Measurements from ENCODE around the gene EHBP1L1.

DNA sequence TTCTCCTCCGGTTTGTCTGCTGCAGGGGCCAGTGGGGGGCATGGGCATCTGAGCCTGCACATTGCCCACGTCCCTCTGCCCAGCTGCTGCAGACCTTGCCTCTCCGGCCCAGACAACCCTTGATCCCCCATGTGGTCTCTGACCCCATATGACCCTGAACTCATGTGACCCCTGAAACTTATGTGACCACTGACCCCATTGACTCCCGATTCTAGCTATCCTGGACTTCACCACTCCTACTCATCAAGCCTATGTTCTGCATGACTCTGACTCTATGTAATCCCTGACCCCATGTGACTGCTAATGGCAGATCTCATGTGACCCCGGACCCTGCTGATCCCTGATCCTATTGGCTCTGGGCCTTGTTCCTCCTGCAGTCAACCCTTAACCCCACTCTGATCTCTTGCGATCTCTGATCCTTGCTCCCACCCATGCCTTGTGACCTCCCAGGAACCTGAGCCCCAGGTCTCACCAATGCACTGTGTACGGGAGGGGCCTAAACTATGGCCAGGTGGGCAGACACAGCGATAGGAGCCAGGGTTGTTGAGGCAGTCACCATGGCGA is 23.4 kb upstream of the EHBP1L1 start:
- TF ChIP-seq, protein P1, sequence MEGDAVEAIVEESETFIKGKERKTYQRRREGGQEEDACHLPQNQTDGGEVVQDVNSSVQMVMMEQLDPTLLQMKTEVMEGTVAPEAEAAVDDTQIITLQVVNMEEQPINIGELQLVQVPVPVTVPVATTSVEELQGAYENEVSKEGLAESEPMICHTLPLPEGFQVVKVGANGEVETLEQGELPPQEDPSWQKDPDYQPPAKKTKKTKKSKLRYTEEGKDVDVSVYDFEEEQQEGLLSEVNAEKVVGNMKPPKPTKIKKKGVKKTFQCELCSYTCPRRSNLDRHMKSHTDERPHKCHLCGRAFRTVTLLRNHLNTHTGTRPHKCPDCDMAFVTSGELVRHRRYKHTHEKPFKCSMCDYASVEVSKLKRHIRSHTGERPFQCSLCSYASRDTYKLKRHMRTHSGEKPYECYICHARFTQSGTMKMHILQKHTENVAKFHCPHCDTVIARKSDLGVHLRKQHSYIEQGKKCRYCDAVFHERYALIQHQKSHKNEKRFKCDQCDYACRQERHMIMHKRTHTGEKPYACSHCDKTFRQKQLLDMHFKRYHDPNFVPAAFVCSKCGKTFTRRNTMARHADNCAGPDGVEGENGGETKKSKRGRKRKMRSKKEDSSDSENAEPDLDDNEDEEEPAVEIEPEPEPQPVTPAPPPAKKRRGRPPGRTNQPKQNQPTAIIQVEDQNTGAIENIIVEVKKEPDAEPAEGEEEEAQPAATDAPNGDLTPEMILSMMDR (IDR thresholded peaks at IDR 0.05) = no peak
- no peak for TF ChIP-seq POLR2A (IDR thresholded peaks at IDR 0.05)
